ENCODE results near the gene HOXD11.

HOXD11 gene

GRCh38 chr2:176131848-176132158 lies 24.7 kb downstream of the HOXD11 start:
- no peak for DNase-seq (ENCODE audit: low read depth)

GRCh38 chr2:176132205-176133171 lies 25.4 kb downstream of the HOXD11 start:
- DNase-seq (ENCODE audit: low read depth): no peak

GRCh38 chr2:176133389-176133788 lies 26.3 kb downstream of the HOXD11 start:
- DNase-seq (ENCODE audit: low read depth): no peak

GRCh38 chr2:176134035-176134434 lies 27.0 kb downstream of the HOXD11 start:
- DNase-seq (ENCODE audit: low read depth): no peak

GRCh38 chr2:176135035-176135440 lies 28.0 kb downstream of the HOXD11 start:
- no peak for DNase-seq (ENCODE audit: low read depth)

- no peak for DNase-seq (ENCODE audit: low read depth)
Observed at GRCh38 chr2:176136374-176137251, 29.5 kb downstream of the HOXD11 start.

GRCh38 chr2:176137252-176137580 lies 30.1 kb downstream of the HOXD11 start:
- DNase-seq (ENCODE audit: low read depth): no peak

GRCh38 chr2:176137906-176138305 lies 30.8 kb downstream of the HOXD11 start:
- DNase-seq (ENCODE audit: low read depth): no peak

GRCh38 chr2:176138526-176138922 lies 31.4 kb downstream of the HOXD11 start:
- DNase-seq (ENCODE audit: low read depth): no peak

GRCh38 chr2:176138923-176139660 lies 32.0 kb downstream of the HOXD11 start:
- DNase-seq (ENCODE audit: low read depth): no peak

- DNase-seq (ENCODE audit: low read depth): no peak
Observed at GRCh38 chr2:176139661-176140512, 32.8 kb downstream of the HOXD11 start.

GRCh38 chr2:176140513-176141317 lies 33.6 kb downstream of the HOXD11 start:
- DNase-seq (ENCODE audit: low read depth): peak; percentile 68

GRCh38 chr2:176142281-176142680 lies 35.2 kb downstream of the HOXD11 start:
- DNase-seq (ENCODE audit: low read depth): no peak

GRCh38 chr2:176145085-176145969 lies 38.2 kb downstream of the HOXD11 start:
- DNase-seq (ENCODE audit: low read depth): no peak

- no peak for DNase-seq (ENCODE audit: low read depth)
Observed at GRCh38 chr2:176146101-176146500, 39.0 kb downstream of the HOXD11 start.

- no peak for DNase-seq (ENCODE audit: low read depth)
Observed at GRCh38 chr2:176146645-176147044, 39.6 kb downstream of the HOXD11 start.

GRCh38 chr2:176147210-176147799 lies 40.2 kb downstream of the HOXD11 start:
- DNase-seq (ENCODE audit: low read depth): no peak

GRCh38 chr2:176147800-176148496 lies 40.9 kb downstream of the HOXD11 start:
- DNase-seq (ENCODE audit: low read depth): no peak
